B cell (primary cell): ENCODE measurements around the gene NVL. TPM values are rescaled to one million over a fixed set of nuclear protein-coding genes. Genes with fewer than 3 reads are reported as not detected.

ENCODE experiments used
- ATAC-seq: fragments of 200-7000 bp; cut with Tn5 transposase; one replicate; pipeline ENCODE4 v1.10.0; 2021; ENCODE audit warnings: low read depth, mild to moderate bottlenecking, moderate number of reproducible peaks, moderate library complexity
- CTCF ChIA-PET: fragments of 350-600 bp; sonication (Branson Sonifier 250); formaldehyde crosslinking; loops from one replicate; lab custom pipeline; 2021; ENCODE audit warnings: antibody characterized with exemption, inconsistent platforms; lab: Charles Lee
- POLR2A ChIA-PET: fragments of 350-600 bp; sonication (Branson Sonifier 250); formaldehyde crosslinking; loops from one replicate; lab custom pipeline; 2021; ENCODE audit warnings: antibody characterized with exemption; lab: Charles Lee
- DNase-seq: peaks from one replicate; pipeline ENCODE4 v3.0.0; 2013
- H2AFZ ChIP-seq: 2 replicates; pipeline ENCODE4 v1.6.1; 2012; ENCODE audit warnings: mild to moderate bottlenecking, low read depth, low read length; ENCODE audit not compliant: insufficient read depth, poor library complexity, severe bottlenecking
- H3K27ac ChIP-seq, 2 donors: 1 replicate in 1 of 2; 2 replicates in 1 of 2; pipeline ENCODE4 v1.5.1; 2012 to 2013; ENCODE audit warnings: low read length in 2 of 2, mild to moderate bottlenecking in 2 of 2, moderate library complexity in 1 of 2
- H3K27me3 ChIP-seq, 4 experiments: fragments of 200-600 bp in 1 of 4; sonication (generic) in 1 of 4; replicated peaks in 1 of 4; 1 replicate in 2 of 4; 2 replicates in 2 of 4; pipeline versions ENCODE4 v1.6.1 to v1.7.0; 2013 to 2016; ENCODE audit warnings: low read length in 3 of 4, mild to moderate bottlenecking in 2 of 4, mixed read lengths in 1 of 4, moderate library complexity in 1 of 4; ENCODE audit not compliant: insufficient read depth in 4 of 4, control insufficient read depth in 3 of 4; ENCODE audit errors: control extremely low read depth in 1 of 4
- H3K36me3 ChIP-seq, 2 experiments: replicated peaks in 1 of 2; 1 replicate in 1 of 2; 2 replicates in 1 of 2; pipeline versions ENCODE4 v1.6.1 to v1.7.1; 2013; ENCODE audit warnings: low read length in 1 of 2; ENCODE audit not compliant: insufficient read depth in 2 of 2, control insufficient read depth in 1 of 2; ENCODE audit errors: control extremely low read depth in 1 of 2, extremely low read depth in 1 of 2
- H3K4me1 ChIP-seq, 2 donors: fragments of 200-600 bp in 1 of 2; sonication (generic) in 1 of 2; 1 replicate in 1 of 2; 2 replicates in 1 of 2; pipeline versions ENCODE4 v1.5.1 to v1.6.1; 2013 to 2017; ENCODE audit warnings: low read length in 2 of 2; ENCODE audit not compliant: control insufficient read depth in 2 of 2, insufficient read depth in 2 of 2
- H3K4me2 ChIP-seq: replicated peaks from 2 replicates; pipeline ENCODE3; 2012; ENCODE audit warnings: mild to moderate bottlenecking, low read depth, low read length; ENCODE audit not compliant: poor library complexity, severe bottlenecking
- H3K4me3 ChIP-seq, 5 experiments: fragments of 200-600 bp in 1 of 5; sonication (generic) in 1 of 5; 1 replicate in 3 of 5; 2 replicates in 2 of 5; pipeline versions ENCODE4 v1.5.1 to v1.7.0; 2011 to 2016; ENCODE audit warnings: low read length in 4 of 5, mild to moderate bottlenecking in 4 of 5, low read depth in 2 of 5, control low read depth in 1 of 5, moderate library complexity in 1 of 5; ENCODE audit not compliant: insufficient read depth in 1 of 5; ENCODE audit errors: control extremely low read depth in 1 of 5, extremely low read depth in 1 of 5
- H3K79me2 ChIP-seq: fragments of 200-600 bp; sonication (generic); one replicate; pipeline ENCODE4 v1.6.0; 2016; ENCODE audit warnings: low read length; ENCODE audit not compliant: control insufficient read depth, insufficient read depth
- H3K9ac ChIP-seq: fragments of 200-600 bp; sonication (generic); 2 replicates; pipeline ENCODE4 v1.6.1; 2017; ENCODE audit warnings: mild to moderate bottlenecking, low read length, moderate library complexity
- H3K9me3 ChIP-seq, 3 donors: one replicate each; pipeline versions ENCODE4 v1.6.1 to v1.7.1; 2013; ENCODE audit warnings: low read length in 2 of 3; ENCODE audit not compliant: control insufficient read depth in 2 of 3, insufficient read depth in 1 of 3; ENCODE audit errors: control extremely low read depth in 1 of 3
- H4K20me1 ChIP-seq: 2 replicates; pipeline ENCODE4 v1.6.0; 2012; ENCODE audit warnings: mild to moderate bottlenecking, low read length; ENCODE audit not compliant: insufficient read depth, control insufficient read depth, poor library complexity, severe bottlenecking
- H3K27ac Mint-ChIP-seq: one replicate; pipeline ENCODE4 v1.8.0; 2021; ENCODE audit warnings: mixed read lengths
- H3K27me3 Mint-ChIP-seq: one replicate; pipeline ENCODE4 v1.8.0; 2021; ENCODE audit warnings: mixed read lengths
- H3K4me1 Mint-ChIP-seq: one replicate; pipeline ENCODE4 v1.8.0; 2021; ENCODE audit warnings: mixed read lengths
- H3K4me3 Mint-ChIP-seq: one replicate; pipeline ENCODE4 v1.8.0; 2021; ENCODE audit warnings: mixed read lengths
- H3K9me3 Mint-ChIP-seq: one replicate; pipeline ENCODE4 v1.8.0; 2022; ENCODE audit warnings: mixed read lengths; ENCODE audit not compliant: insufficient read depth
- CTCF ChIP-seq: fragments of 200-600 bp; IDR thresholded peaks from one replicate; pipeline ENCODE4 v1.8.0; 2022; ENCODE audit warnings: antibody characterized with exemption, mild to moderate bottlenecking
- EZH2 ChIP-seq: IDR thresholded peaks from 2 replicates; pipeline ENCODE4 v1.6.1; 2012; ENCODE audit warnings: borderline replicate concordance, low read depth, mild to moderate bottlenecking, moderate library complexity, low read length; ENCODE audit not compliant: insufficient read depth, poor library complexity, severe bottlenecking
- WGBS: methylation state at CpG from one replicate; pipeline ENCODE4 v1.1.5; 2013; ENCODE audit warnings: missing lambda C conversion rate; ENCODE audit not compliant: insufficient coverage; 5-methylcytosine and 5-hydroxymethylcytosine counted together
- intact Hi-C: fragments of 100-400 bp; cut with micrococcal nuclease; formaldehyde crosslinking; loops from one replicate; pipeline ENCODE4 v1.10.0; 2022
- polyA plus RNA-seq: library from polyadenylated mRNA; depleted of rRNA; stranded (reverse); fragments of >200 nt; gene quantifications from 2 replicates; pipeline ENCODE4 v1.2.3, GENCODE V29; 2012
- total RNA-seq, 2 donors: library from RNA; stranded (reverse); fragments of 120-200 nt in 1 of 2; gene quantifications; 1 replicate in 1 of 2; 2 replicates in 1 of 2; pipeline versions ENCODE4 v1.2.3 to v1.2.4, GENCODE V29; 2013 to 2022

The NVL gene
- total and polyA plus RNA-seq, 2 donors (not counting 1 experiment from before 2014, with no cell fraction given), result 28.1 to 45.5 TPM

GRCh38 chr1:224266915-224267856 lies 62.8 kb downstream of the NVL start:
- H3K4me3 ChIP-seq, result no peak overlapping the region
- no peaks in the 10 kb centered on the region for H4K20me1 ChIP-seq
- ChIA-PET POLR2A (interaction anchor here (0.6 kb wide), 1 partner anchor 24 kb away, joined by 5 read pairs; no protein-coding TSS in a partner anchor), CTCF (interaction anchor here (0.6 kb wide), 1 partner anchor 117 kb away, joined by 4 read pairs; no protein-coding TSS in a partner anchor)
- Mint-ChIP-seq H3K9me3 (no peaks in the 10 kb centered on the region), H3K27ac (no peak overlapping the region), H3K27me3 (no peaks in the 10 kb centered on the region), H3K4me1 (peaks cover 13% of the 10 kb centered on the region), H3K4me3 (no peak overlapping the region)
- H3K27me3 ChIP-seq, result no peaks in the 10 kb centered on the region
- TF ChIP-seq EZH2 (no peak), CTCF (no peak)
- DNase-seq (no peak), ATAC-seq (no peak)
- H3K4me2 ChIP-seq, result no peak overlapping the region
- WGBS, result 93% methylated on average over 4 of the region's 11 CpGs
- H3K4me1 ChIP-seq, result peaks cover 8 to 10% of the 10 kb centered on the region in 2 donors
- H3K27ac ChIP-seq, result no peak overlapping the region
- no peak overlapping the region for H2AFZ ChIP-seq
- no peaks in the 10 kb centered on the region for H3K9me3 ChIP-seq
- intact Hi-C loops, result no loop called here
- no peaks in the 10 kb centered on the region for H3K79me2 ChIP-seq
- no peak overlapping the region for H3K9ac ChIP-seq
- peaks cover 0 to 14% of the 10 kb centered on the region in 2 experiments for H3K36me3 ChIP-seq
